Endodermal cell (in vitro differentiated cells): ENCODE results near the gene RPS6KA2. TPM values are rescaled to one million over a fixed set of nuclear protein-coding genes. Genes with fewer than 3 reads are reported as not detected.

Source experiments
- DNase-seq: peaks from one replicate; pipeline ENCODE4 v3.0.0-alpha.2; 2017
- H3K27ac ChIP-seq: 2 replicates; pipeline ENCODE4 v1.5.1; 2013; ENCODE audit warnings: mild to moderate bottlenecking, low read depth, low read length, moderate library complexity
- H3K27me3 ChIP-seq: 2 replicates; pipeline ENCODE4 v1.6.1; 2013; ENCODE audit warnings: mild to moderate bottlenecking, low read length, moderate library complexity; ENCODE audit not compliant: insufficient read depth, control insufficient read depth, poor library complexity, severe bottlenecking
- H3K36me3 ChIP-seq: 2 replicates; pipeline ENCODE4 v1.7.0; 2013; ENCODE audit warnings: mild to moderate bottlenecking, low read length, moderate library complexity; ENCODE audit not compliant: control insufficient read depth, insufficient read depth
- H3K4me1 ChIP-seq: one replicate; pipeline ENCODE4 v1.7.0; 2013; ENCODE audit warnings: low read length; ENCODE audit not compliant: control insufficient read depth, insufficient read depth
- H3K4me3 ChIP-seq: 2 replicates; pipeline ENCODE4 v1.5.1; 2013; ENCODE audit warnings: mild to moderate bottlenecking, low read length, moderate library complexity
- H3K9ac ChIP-seq: 2 replicates; pipeline ENCODE4 v1.6.1; 2013; ENCODE audit warnings: mild to moderate bottlenecking, low read length, moderate library complexity; ENCODE audit not compliant: poor library complexity, severe bottlenecking; ENCODE audit errors: extremely low read depth
- H3K9me3 ChIP-seq: 2 replicates; pipeline ENCODE4 v1.6.1; 2013; ENCODE audit warnings: mild to moderate bottlenecking, low read length, moderate library complexity; ENCODE audit not compliant: control insufficient read depth
- H3K27ac Mint-ChIP-seq: 2 replicates; pipeline ENCODE4 v1.8.0; 2020; ENCODE audit warnings: mixed read lengths
- H3K27me3 Mint-ChIP-seq: 2 replicates; pipeline ENCODE4 v1.8.0; 2021; ENCODE audit warnings: mild to moderate bottlenecking, mixed read lengths; ENCODE audit not compliant: insufficient read depth
- H3K36me3 Mint-ChIP-seq: 2 replicates; pipeline ENCODE4 v1.8.0; 2020; ENCODE audit warnings: low read depth, mixed read lengths
- H3K4me1 Mint-ChIP-seq: 2 replicates; pipeline ENCODE4 v1.8.0; 2020; ENCODE audit warnings: mixed read lengths
- H3K4me3 Mint-ChIP-seq: 2 replicates; pipeline ENCODE4 v1.8.0; 2020; ENCODE audit warnings: mild to moderate bottlenecking, moderate library complexity, mixed read lengths
- H3K9me3 Mint-ChIP-seq: 2 replicates; pipeline ENCODE4 v1.8.0; 2020; ENCODE audit warnings: mild to moderate bottlenecking, mixed read lengths
- WGBS, 2 experiments: methylation state at CpG; one replicate each; pipeline versions ENCODE4 v1.1.5 to v1.1.7; 2013; ENCODE audit warnings: missing lambda C conversion rate in 2 of 2, mixed read lengths in 1 of 2; ENCODE audit not compliant: insufficient coverage in 1 of 2, insufficient read length in 1 of 2; 5-methylcytosine and 5-hydroxymethylcytosine counted together
- total RNA-seq, 2 donors: library from RNA; stranded (reverse); fragmentation: NEBNext Ultra II Directional in 1 of 2; extraction: Animal tissue kit (Norgen Biotek cat#: 25700) in 1 of 2; gene quantifications; 2 replicates in 1 of 2; 3 replicates in 1 of 2; pipeline ENCODE4 v1.2.1, GENCODE V29; 2021
- TF ChIP-seq, protein P1 (sequence below): fragments of 200-600 bp; sonication (generic); conservative IDR thresholded peaks from 2 replicates; pipeline ENCODE4 v1.5.0; 2021; ENCODE audit warnings: antibody characterized with exemption, mild to moderate bottlenecking

Gene RPS6KA2
- total RNA-seq, 2 donors from 2014 or later, result 17.9 to 23.9 TPM

DNA sequence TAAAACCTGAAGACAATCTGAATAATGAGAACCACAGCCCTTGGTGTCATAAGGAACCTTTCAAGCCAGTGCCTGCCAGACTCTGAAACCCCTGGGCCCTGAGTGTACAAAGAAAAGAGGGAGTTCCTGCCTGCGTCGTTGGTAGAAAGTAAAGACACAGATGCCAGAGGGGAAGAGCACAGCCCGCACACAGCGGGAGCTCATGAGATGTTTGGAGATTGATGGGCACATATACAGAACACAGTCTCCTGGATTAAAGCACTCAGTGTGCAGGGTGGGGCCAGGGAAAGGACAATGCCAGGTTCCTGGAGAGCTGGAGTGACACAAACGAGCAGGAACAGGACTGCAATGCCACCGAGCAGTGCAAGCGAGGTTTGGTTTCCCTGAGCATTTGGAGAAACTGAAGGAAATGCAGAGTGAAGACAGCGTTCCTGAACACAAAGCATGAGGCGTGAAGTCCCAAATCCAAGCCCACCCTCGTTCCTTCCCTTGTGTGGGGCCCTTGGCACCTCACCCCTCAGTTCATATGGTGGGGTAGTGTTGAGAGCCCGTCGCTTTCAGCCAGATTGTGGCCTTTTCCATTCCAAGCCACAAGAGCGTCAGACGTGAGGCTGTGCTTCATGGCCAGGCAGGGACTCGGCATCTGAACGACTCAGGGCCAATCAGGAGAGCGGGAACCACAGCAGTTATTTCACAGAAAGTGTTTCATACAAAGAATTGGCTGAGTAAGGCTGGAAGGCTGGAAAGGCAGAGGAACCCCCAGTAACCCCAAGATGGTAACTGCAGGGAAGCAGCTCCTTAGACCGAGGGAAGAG lies 41.0 kb upstream of the RPS6KA2 start:
- no peak for DNase-seq
- H3K4me3 ChIP-seq, result no peak overlapping the region
- no peaks in the 10 kb centered on the region for H3K36me3 ChIP-seq
- H3K4me3 Mint-ChIP-seq, result no peak overlapping the region
- no peaks in the 10 kb centered on the region for H3K9me3 ChIP-seq
- H3K27ac Mint-ChIP-seq, result no peak overlapping the region
- H3K4me1 Mint-ChIP-seq, result peaks cover 8% of the 10 kb centered on the region
- no peak overlapping the region for H3K9ac ChIP-seq
- WGBS, 2 experiments, result 77 to 93% methylated on average over 12 to 18 of the region's 18 CpGs
- H3K36me3 Mint-ChIP-seq, result no peaks in the 10 kb centered on the region
- no peaks in the 10 kb centered on the region for H3K9me3 Mint-ChIP-seq
- TF ChIP-seq, protein P1, sequence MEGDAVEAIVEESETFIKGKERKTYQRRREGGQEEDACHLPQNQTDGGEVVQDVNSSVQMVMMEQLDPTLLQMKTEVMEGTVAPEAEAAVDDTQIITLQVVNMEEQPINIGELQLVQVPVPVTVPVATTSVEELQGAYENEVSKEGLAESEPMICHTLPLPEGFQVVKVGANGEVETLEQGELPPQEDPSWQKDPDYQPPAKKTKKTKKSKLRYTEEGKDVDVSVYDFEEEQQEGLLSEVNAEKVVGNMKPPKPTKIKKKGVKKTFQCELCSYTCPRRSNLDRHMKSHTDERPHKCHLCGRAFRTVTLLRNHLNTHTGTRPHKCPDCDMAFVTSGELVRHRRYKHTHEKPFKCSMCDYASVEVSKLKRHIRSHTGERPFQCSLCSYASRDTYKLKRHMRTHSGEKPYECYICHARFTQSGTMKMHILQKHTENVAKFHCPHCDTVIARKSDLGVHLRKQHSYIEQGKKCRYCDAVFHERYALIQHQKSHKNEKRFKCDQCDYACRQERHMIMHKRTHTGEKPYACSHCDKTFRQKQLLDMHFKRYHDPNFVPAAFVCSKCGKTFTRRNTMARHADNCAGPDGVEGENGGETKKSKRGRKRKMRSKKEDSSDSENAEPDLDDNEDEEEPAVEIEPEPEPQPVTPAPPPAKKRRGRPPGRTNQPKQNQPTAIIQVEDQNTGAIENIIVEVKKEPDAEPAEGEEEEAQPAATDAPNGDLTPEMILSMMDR, result no peak
- no peak overlapping the region for H3K27ac ChIP-seq
- H3K4me1 ChIP-seq, result no peaks in the 10 kb centered on the region
- no peaks in the 10 kb centered on the region for H3K27me3 ChIP-seq
- no peaks in the 10 kb centered on the region for H3K27me3 Mint-ChIP-seq

DNA sequence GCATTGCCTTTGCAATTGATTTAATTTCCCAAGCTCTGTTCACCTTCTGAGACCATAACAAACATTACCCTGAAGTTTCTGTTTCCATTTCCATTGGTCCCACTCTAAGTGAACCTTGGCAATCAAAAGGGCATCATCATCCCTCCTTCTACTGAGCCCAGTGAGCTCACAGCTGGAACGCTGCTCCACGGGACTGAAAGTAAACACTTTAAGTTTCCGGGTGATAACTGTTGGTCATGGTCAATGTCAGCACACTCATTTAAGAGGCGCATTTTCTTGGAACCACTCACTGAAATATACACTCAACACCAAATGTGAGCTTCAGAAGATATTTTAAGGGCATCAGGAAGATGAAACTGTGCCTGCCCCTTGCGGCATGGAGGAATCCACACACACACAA lies 37.1 kb upstream of the RPS6KA2 start:
- Histone ChIP-seq H3K4me1 (no peaks in the 10 kb centered on the region), H3K27me3 (no peaks in the 10 kb centered on the region), H3K9me3 (no peaks in the 10 kb centered on the region), H3K4me3 (no peak overlapping the region), H3K36me3 (no peaks in the 10 kb centered on the region), H3K27ac (no peak overlapping the region), H3K9ac (no peak overlapping the region)
- peaks cover 8% of the 10 kb centered on the region for H3K4me1 Mint-ChIP-seq
- H3K27ac Mint-ChIP-seq, result no peak overlapping the region
- H3K9me3 Mint-ChIP-seq, result no peaks in the 10 kb centered on the region
- no peak overlapping the region for H3K4me3 Mint-ChIP-seq
- no peak for DNase-seq
- no peaks in the 10 kb centered on the region for H3K36me3 Mint-ChIP-seq
- 90 to 93% methylated on average over 4 to 5 of the region's 5 CpGs for WGBS, 2 experiments
- no peaks in the 10 kb centered on the region for H3K27me3 Mint-ChIP-seq
- TF ChIP-seq, protein P1, result no peak

DNA sequence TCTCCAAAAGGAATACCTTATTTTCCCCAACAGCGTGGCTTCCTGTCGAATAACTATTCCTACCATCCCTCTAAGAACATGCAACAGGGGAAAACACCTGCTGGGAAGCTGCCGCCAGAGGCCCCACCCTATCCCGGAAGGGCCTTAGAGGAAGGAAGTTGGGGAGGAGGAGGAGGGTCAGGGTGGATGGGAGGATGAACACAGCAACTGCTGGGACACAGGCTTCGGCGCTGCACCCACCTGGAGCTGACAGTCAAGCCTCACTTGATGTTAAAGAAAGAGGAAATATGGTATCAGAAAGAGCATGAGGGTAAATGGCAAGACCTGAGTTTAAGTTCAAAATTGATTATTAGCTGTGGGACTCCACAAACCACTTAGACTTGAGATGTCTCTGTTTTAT lies 36.5 kb upstream of the RPS6KA2 start:
- H3K27ac Mint-ChIP-seq, result no peak overlapping the region
- no peaks in the 10 kb centered on the region for H3K36me3 Mint-ChIP-seq
- H3K9me3 ChIP-seq, result no peaks in the 10 kb centered on the region
- no peak overlapping the region for H3K27ac ChIP-seq
- DNase-seq, result no peak
- H3K4me1 ChIP-seq, result no peaks in the 10 kb centered on the region
- no peak overlapping the region for H3K9ac ChIP-seq
- peaks cover 2% of the 10 kb centered on the region for H3K27me3 ChIP-seq
- 83 to 95% methylated on average over 2 to 6 of the region's 6 CpGs for WGBS, 2 experiments
- no peak overlapping the region for H3K4me3 Mint-ChIP-seq
- no peaks in the 10 kb centered on the region for H3K9me3 Mint-ChIP-seq
- TF ChIP-seq, protein P1, result no peak
- H3K4me3 ChIP-seq, result no peak overlapping the region
- H3K4me1 Mint-ChIP-seq, result peaks cover 8% of the 10 kb centered on the region
- H3K27me3 Mint-ChIP-seq, result no peaks in the 10 kb centered on the region
- no peaks in the 10 kb centered on the region for H3K36me3 ChIP-seq
